HS-27A (cell line): ENCODE measurements around the gene SLC6A6.

ENCODE experiments used
- DNase-seq: peaks from one replicate; pipeline ENCODE4 v3.0.0-alpha.2; 2012; ENCODE audit warnings: low read depth, missing footprints

The SLC6A6 gene

DNA sequence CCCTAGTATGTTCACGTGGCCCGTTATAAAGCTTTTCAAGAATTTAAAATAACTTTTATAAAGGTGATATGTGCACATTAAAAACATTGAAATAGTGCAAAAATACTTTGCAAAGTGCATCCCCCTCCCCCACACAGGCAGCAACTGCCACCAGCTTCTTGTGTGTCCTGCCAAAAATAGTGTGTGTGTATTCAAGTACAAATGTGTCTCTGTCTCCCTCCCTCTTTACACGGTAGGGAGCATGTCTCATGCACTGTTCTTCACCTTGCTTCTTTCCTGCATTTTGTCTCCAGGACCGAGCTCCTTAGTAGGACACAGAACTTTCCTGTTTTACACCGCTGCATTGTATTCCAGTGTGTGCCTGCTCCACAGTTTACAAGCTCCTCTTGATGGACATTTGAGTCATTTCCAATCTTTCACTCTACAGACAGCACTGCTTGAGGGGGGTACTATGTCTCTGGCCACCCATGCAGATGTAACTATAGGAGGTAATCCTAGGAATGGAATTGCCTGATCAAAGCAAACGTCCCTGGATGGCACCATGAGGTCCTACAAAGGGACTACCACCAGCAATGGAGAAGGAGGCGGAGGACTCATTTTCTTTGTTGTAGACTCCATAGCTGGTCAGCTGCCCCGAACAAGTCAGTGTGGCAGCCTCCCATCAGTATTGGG is 52.4 kb downstream of the SLC6A6 start:
- no peak for DNase-seq

DNA sequence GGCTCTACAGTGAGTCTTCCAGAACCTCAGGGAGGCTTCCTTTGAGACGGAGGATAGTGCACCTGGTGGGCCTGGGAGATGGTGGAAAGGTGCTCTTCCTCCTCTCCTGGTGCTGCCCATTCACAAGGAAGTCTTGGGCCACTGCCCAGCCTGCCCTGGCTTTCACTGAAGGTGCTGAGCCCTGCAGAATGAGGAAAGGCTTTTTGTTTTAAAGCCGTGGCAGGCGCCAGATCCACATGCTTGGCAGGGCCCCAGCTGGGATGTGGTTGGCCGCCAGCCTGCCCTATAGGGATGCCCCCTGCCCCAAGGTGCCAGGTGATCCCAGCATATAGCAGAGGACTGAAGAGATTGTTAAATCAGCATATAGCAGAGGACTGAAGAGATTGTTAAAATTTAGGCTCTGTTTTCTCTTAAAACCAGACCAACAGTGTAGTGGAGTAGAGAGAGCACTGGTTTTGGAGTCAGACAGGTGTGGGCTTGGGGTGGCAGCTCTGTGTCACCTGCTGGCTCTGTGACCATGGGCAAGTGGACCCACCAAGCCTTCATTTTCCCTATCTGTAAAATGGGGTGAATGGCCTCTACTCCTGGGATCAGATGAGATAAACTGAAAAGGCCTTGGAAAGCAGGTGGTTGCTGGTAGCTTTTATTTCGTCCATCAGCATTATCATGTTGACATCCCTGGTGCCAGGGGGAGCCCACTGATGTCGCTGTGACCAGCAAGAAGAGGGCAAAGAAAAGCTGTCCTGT is 53.3 kb downstream of the SLC6A6 start:
- no peak for DNase-seq

DNA sequence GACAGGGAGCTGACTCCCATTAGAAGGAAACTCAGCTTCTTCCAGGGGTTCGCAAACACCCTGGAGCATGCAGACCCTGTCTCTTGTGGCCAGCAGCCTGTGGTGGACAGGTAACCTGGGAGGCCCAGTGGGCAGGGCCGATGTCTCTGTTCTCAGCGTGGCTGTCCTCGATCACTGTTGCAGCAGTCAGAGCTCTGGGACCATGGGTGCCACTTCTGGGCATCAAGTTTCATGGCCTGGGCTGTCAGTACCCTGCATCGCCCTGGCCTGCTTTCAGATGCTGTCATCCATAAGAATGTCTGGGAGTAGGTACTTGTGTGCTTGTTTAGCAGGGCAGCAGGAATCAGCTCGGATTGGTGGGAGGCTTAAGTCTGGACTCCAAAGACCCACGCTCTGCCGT is 54.4 kb downstream of the SLC6A6 start:
- DNase-seq, result no peak

DNA sequence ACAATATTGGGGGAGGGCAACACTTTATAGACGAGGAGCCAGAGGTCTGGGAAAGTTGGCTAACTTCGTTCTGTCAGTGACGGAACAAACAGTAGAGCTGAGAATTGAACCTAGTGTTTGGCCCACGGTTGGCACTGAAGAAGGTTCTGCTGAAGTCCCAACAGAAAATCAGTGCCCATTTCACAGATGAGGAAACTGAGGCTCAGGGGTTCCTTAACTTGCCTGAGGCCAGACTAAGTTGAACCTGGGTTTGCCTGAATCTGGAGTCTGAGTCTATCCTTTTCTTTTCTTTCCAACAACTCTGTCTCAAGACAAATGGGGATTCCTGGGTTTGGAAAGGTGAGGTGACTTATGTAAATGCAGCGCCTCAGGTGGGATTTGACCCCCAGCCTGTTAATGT is 55.1 kb downstream of the SLC6A6 start:
- no peak for DNase-seq

DNA sequence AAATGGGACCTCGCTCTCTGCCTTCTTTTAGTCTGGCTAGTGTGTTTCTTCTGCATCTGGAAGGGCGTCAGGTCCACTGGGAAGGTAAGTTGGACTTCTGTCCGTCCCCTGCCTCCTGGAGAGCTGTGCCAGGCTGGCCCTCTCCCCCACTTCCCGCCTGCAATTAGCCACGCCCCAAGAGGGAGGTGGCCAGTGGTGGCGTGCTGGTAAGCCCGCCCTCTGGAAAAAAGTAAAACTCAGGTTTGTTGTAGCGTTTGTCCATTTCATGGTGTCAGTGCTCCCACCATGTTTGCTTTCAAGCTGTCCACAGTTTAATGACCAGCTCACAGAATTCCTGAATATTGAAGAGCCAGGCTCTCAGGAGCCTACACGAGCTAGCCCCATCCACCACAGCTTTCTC is 55.6 kb downstream of the SLC6A6 start:
- DNase-seq, result no peak

DNA sequence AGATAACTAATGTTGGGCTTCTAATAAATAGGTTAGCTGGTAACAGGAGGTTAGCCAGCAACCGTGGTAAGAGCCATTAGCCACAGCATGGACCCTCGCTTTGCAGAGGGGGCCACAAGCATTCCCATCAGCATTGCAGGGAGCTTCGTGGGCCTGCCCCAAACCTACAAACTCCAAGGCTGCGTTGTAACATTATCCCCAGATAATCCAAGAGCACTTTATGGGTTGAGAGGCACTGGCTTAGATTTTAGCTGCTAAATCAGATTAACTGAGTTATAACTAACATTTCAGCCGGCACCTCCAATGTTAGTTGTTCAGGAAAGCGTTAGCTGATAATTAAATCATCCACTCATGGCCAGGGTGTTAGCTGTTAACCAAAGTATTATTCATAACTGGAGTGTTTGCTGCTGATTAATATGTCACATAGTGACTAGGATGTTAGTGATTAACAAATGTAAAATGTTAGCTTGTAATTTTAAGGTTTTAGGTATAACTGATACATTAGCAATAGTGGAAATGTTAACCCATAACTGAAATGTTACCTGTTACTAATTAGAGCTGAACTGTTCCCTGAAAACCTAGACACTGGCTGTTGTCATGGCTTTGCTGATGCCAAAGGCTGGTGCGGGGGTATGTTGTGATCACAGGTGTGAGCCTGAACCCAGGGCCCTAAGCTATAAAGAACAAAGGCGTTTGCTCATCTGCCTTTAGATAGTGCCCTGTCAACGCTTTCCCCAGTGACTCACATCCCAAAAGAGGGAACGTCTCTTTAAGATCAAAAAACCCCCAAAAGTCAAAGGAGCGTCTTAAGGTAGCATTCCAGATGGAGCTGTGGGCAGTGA is 56.2 kb downstream of the SLC6A6 start:
- no peak for DNase-seq

DNA sequence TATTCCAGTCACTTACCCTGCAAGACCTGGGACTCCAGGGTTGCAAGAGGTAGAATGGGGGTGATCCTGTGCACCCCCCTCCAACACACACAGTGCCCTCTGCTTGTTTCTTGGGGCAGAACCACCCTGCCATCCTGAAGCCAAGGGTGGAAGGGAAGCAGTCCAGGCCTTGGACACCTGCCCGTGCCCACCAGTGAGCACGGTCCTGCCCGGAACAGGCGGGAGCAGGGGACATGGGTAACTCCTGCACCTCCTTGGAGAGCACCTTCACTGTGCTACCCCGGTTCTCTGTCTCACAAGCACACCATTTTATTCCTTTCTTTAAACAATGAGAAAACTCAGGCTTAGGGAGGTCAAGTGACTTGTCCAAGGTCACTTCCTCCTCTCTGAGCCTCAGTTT is 57.0 kb downstream of the SLC6A6 start:
- no peak for DNase-seq

DNA sequence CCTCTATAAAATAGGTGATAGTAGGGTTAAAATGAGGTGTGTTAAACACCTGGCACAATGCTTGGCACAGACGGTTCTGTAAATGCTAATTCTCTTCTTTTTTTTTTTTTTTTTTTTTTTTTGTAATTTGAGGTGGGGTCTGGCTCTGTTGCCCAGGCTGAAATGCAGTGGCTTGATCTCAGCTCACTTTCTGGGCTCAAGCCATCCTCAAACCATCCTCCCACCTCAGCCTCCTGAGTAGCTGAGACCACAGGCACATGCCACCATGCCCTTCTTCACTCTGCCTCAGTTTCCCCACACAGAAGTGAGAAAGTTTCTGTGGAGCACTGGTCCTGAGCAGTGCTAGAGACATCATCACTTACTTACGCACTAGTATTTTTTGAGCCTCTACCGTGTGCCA is 57.4 kb downstream of the SLC6A6 start:
- no peak for DNase-seq

DNA sequence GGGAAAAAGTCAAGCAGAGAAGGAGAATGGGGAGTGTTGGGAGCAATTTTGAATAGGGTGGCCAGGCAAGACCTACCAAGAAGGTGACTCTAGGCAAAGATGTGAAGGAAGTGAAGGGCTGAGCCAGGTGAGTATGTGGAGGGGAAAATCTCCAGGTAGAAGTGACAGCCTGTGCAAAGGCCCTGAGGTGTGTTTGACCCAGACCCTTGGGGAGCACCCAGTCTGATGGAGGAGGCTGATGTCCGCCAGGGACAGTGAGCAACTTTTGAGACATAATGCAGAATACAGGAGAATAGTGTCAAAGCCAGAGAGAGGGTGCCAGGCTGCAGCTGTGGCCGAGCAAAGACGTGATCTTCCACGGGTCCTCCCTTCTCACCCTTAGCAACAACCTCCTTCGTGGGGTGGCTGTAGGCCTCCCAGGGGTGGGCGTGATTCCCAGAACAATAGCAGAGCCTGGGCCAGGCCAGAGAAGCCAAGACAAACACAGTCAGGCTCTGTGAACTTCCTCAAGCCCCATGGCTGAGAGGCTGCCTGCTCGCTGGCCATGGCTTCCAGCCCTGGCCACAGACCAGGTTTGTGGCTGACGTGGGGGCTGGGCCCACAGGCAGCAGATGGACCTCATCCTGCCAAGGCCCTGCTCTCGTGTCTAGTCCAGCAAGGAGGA is 58.1 kb downstream of the SLC6A6 start:
- DNase-seq, result no peak

DNA sequence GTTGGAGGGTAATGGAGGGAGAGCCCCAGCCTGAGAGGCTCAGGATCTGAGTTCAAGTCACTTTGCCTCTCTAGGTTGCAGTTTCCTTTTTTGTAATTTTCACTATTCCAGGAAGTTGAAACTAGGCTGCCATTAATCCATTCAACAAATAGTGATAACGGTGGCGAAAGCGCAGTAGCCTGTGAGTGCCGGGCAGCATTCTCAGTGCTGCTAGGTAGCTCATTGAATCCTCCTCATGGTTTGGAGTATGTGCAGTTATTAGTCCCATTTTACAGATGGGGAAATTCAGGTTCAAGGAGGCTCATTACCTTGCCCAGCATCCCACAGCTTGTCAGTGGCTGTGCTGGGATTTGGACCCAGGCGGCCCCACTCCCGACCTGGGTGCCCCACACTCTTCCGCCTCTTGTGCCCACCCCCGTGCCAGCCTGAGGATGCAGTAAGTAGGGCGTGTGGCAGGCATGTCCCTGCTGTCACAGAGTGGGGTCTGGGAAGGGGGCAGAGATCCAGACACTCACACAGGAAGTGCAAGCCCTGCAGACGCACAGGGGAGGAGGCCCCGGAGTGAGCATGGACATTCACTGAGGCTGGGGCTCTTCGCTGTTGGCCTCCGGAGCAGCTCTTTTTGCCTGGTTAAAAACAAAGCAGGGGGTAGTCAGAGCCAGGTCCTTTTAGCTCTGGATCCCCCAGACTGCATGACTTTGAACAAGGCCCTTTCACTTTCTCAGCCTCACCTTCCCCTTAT is 58.8 kb downstream of the SLC6A6 start:
- no peak for DNase-seq

DNA sequence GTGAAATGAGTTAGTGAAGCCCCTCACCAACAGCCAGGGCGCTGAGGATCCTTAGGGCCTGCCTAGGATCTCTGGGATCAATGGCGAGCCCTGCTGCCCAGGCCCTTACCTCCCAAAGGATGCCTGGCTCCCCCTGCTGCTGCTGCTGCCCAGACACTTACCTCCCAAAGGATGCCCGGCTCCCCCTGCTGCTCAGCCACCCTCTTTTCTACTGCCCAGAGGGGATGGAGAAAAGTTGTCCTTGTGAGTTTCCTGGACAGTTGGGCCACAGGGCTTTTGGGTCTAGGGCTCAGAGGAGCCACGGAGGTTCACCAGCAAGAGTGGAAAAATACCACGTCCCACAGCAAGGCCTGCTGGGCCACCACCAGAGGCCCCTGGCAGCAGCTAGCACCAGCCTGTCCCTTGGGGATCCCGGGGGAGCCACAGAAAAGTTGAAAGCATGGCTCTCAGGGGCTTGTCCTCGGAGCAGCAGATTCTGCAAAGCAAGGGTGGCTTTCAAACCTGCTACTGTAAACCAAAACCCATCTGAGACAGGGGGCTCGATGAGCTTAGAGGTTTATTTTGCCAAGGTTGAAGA is 59.4 kb downstream of the SLC6A6 start:
- DNase-seq, result no peak

DNA sequence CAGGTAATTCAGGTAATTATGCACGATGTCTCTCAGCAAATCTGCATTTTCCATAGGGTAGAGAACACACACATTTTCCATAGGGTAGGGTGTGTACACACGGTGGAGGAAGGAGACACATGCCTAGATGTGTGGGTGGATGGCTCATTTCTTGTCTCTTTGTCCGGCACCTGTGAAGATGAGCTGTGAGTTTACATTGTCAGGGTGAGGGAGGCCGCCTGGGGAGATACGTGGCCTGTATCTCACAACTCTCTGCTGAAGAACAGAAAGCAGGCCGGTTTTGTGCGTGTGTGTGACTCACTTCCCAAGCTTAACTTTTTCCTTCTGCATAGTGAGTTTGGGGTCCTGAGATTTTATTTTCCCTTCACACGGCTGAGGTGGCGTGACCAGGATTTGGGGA is 60.3 kb downstream of the SLC6A6 start:
- DNase-seq, result no peak

DNA sequence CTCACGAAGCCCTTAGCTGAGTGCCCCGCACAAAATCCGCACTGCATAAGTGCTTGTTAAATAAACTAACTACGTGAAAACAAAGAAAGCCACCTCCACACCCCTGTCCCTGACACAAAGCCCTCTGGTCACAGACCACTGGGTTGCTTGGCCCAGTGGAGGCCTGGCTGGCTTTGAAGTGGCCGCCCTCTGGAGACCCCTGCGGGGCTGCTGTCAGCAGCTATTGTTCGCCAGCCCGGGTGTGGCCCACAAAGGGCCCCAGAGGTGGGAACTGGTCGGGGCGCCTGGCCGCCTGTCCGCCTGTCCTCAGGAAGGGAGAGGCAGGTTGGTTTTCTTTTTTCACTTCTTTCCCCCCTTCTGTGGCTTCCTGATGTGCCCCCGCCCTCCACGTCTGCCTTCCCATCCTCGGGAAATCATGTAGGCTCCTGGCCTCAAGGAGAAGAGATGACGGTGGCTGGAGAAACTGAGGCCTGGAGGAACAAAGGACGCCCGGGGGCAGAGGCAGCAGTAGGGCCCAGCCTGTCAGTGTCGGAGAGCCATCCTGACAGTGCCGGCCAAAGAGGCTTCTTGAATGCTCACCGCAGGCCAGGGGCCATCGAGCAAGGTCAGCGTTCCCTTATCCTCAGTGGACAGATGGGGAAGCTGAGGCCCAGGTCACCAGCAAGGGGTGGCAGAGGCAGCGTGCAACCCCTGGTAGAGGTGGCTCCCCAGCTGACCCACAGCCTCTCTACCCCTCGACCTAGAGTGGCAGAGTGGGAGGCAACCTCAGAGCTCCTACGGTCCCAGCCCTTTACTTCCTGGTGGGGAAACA is 61.1 kb downstream of the SLC6A6 start:
- DNase-seq, result no peak

DNA sequence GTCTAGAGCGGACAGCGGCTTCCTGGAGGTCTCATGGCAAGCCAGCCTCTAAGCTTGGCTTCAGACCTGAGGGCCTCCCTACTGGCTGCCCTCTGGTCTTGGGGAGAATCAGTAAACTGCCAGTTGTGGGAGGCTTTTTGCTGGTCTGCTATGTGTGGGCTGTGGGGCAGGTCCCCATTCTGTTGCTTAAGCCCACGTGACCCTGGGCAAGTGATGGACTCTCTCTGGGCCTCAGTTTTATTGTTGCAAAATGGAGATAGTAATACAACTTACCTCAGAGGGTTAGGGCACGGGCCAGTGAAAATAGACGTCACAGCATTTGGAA is 61.7 kb downstream of the SLC6A6 start:
- DNase-seq, result no peak

DNA sequence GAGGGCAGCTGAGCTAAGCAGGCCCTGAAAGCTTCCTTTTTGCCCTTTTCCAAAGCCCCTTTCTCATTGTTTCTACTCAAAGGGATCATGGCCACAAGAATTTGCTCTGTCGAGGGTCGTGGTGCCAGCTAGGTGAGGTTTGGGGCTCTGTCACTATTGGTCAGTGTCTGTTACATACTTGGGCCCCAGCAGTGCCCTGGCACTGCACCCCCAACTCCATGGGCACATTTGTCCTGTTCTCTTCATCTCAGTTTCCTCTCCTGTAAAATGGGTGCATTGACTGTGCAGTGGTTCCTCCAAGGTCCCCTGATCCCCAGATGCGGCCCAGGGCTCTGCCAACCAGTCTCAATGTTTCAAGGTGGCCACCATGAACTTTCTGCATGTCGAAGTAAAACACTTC is 62.1 kb downstream of the SLC6A6 start:
- no peak for DNase-seq

DNA sequence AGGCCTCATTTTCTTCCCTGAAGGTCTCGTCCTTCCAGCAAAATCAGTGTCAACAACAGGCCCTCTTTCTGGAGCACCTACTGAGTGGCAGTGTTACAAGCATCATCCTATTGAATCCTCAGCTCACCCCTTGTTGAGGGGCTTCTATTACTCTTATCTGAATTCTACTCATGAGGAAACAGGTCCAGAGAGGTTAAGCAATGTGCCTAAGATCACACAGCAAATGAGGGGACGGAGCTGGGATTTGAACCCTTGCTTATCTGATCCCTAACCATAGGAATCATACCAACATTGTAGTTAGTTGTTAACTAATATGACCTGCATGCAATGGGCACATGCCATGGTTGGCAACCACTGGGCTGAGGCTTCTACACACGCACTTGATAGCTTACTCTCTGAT is 63.0 kb downstream of the SLC6A6 start:
- no peak for DNase-seq

DNA sequence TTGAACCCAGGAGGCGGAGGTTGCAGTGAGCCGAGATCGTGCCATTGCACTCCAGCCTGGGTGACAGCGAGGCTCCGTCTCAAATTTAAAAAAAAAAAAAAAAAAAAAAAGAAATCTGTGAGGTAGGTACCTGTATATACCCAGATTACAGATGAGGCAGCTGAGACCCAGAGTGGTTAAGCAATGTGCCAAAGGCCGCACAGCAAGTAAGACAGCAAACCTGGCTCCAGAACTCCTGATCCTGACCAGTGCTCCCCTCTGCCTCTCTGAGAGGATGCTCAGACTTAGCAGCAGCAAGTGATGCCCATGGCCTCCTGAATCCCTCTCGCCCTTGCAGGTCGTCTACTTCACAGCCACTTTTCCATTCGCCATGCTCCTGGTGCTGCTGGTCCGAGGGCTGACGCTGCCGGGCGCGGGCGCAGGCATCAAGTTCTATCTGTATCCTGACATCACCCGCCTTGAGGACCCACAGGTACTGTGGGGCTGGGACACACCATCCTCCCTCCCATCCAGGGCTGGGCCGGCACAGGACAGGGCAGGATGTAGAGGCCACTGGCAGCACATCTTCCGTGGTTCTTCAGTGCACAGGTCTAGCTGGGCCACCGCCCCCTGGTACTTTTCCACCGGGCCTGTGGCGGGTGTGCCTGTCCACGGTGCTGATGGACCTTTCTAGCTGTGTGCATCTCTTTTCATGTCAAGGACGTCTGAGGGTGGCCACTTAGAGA is 63.9 kb downstream of the SLC6A6 start:
- no peak for DNase-seq

DNA sequence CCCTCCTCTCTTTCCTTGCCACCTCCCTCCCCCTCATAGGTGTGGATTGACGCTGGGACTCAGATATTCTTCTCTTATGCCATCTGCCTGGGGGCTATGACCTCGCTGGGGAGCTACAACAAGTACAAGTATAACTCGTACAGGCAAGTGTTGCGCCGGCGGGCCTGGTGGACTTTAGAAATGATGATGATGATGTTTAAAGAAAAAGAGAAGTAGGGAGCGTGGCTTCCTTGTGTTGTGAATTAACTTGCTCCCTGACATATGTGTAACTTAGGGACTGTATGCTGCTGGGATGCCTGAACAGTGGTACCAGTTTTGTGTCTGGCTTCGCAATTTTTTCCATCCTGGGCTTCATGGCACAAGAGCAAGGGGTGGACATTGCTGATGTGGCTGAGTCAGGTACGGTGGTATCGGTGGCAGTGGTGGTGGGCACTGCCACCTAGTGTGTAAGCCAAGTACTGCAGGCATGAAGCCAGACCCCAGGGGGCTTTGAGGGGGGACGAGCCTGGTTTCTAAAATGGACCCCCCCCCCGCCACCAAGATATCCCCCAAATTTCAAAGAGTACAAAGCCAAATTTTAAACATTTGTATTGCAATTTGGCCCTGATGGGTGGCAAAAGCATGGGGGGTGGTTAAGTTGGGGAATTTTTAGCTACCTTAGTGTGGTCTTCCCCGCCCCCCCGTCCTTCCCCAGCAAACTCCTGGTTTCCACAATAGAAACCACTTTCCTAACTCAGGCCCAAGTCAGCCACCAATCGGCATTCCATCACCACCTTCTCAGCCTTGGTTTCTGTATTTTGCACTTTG is 65.6 kb downstream of the SLC6A6 start:
- no peak for DNase-seq

DNA sequence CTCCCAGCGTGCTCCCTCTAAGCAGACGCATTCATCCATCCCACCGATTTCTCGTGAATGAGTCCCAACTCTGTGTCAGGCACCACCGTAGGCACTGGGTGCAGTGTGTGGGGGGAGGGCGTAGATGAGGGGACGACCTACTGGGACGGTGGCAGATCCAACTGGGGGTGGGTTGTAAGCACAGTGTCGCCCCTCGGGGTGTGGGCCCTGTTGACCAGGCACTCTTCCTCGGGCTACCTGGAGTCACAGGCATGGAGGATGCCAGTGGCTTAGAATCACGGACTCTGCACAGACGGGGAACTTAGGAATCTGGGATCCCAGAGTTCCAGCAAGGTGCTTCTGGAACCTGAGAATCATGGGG is 66.2 kb downstream of the SLC6A6 start:
- DNase-seq, result no peak
